ENCODE results near the gene PKD2L1. TPM values are rescaled to one million over a fixed set of nuclear protein-coding genes. Genes with fewer than 3 reads are reported as not detected.

PKD2L1 gene
- total and polyA plus RNA-seq, 9 of the 15 experiments (the other 6 are each of a cell fraction or from before 2014, with no cell fraction given) = not detected

- no TSS peak for BruUV-seq (replicated peaks)
- H3K4me3 ChIP-seq = no peak overlapping the region
- H3K36me3 ChIP-seq (ENCODE audit: control insufficient read depth, insufficient read depth, low read length) = no peaks in the 10 kb centered on the region
- WGBS (ENCODE audit: insufficient coverage, low coverage, missing lambda C conversion rate) = 2% methylated on average over 4 of the region's 4 CpGs
- intact Hi-C loops (cut with micrococcal nuclease) = no loop called here
- H3K27me3 ChIP-seq (ENCODE audit: control insufficient read depth in 2 of 2, insufficient read depth in 2 of 2, low read length in 2 of 2) = peaks cover 4 to 12% of the 10 kb centered on the region in 2 experiments; a peak in 4 of 5 replicates
- H3K9me1 ChIP-seq (ENCODE audit: control insufficient read depth, insufficient read depth, low read length) = no peaks in the 10 kb centered on the region
- H3K79me2 ChIP-seq (ENCODE audit: control insufficient read depth, insufficient read depth, low read length) = no peaks in the 10 kb centered on the region
- DNase-seq (ENCODE audit: extremely low read depth in 1 of 4, low spot score in 3 of 4) (no peak), ATAC-seq (no peak), FAIRE-seq (no peak)
- ChIA-PET POLR2A (interaction anchor here (0.6 kb wide), 1 partner anchor 215 kb away, joined by 3 read pairs; no protein-coding TSS in a partner anchor), CTCF (ENCODE audit: low intra/inter-chr PET ratio) (no interaction called here)
- no peak overlapping the region for H3K9ac ChIP-seq (ENCODE audit: insufficient read depth in 1 of 2, low read depth in 2 of 2, low read length in 2 of 2)
- in situ Hi-C loops (cut with MboI) = no loop called here
- H3K4me1 ChIP-seq (replicated peaks in 1 of 2; ENCODE audit: control insufficient read depth in 2 of 2, insufficient read depth in 2 of 2, low read length in 2 of 2) = no peaks in the 10 kb centered on the region; a peak in 1 of 5 replicates
- no peak overlapping the region for H2AFZ ChIP-seq (ENCODE audit: low read depth, low read length)
- H3K27ac ChIP-seq (ENCODE audit: extremely low read depth, low read depth, low read length) = no peak overlapping the region
- TF ChIP-seq GTF2A2 (tag; IDR thresholded peaks at IDR 0.05) (no peak), EHMT2 (IDR thresholded peaks at IDR 0.05) (no peak), SREBF1 (IDR thresholded peaks at IDR 0.05; ENCODE audit: borderline replicate concordance, low read depth, low read length) (no peak), NCOA4 (IDR thresholded peaks at IDR 0.05; ENCODE audit: partially characterized antibody) (no peak), XRCC4 (IDR thresholded peaks at IDR 0.05; ENCODE audit: extremely low read depth, insufficient read depth, insufficient read length) (no peak), ZFP36 (IDR thresholded peaks at IDR 0.05; ENCODE audit: low read depth, low read length, partially characterized antibody) (no peak), HEY1 (CRISPR knock-in tag; IDR thresholded peaks at IDR 0.05; ENCODE audit: borderline replicate concordance) (no peak)
- TF ChIP-seq, protein P1, sequence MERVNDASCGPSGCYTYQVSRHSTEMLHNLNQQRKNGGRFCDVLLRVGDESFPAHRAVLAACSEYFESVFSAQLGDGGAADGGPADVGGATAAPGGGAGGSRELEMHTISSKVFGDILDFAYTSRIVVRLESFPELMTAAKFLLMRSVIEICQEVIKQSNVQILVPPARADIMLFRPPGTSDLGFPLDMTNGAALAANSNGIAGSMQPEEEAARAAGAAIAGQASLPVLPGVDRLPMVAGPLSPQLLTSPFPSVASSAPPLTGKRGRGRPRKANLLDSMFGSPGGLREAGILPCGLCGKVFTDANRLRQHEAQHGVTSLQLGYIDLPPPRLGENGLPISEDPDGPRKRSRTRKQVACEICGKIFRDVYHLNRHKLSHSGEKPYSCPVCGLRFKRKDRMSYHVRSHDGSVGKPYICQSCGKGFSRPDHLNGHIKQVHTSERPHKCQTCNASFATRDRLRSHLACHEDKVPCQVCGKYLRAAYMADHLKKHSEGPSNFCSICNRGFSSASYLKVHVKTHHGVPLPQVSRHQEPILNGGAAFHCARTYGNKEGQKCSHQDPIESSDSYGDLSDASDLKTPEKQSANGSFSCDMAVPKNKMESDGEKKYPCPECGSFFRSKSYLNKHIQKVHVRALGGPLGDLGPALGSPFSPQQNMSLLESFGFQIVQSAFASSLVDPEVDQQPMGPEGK (CRISPR knock-in tag; IDR thresholded peaks at IDR 0.05; ENCODE audit: borderline replicate concordance) = no peak
- H3K9me3 ChIP-seq (replicated peaks; ENCODE audit: control insufficient read depth, insufficient read depth, low read depth, low read length) = no peaks in the 10 kb centered on the region
- no peaks in the 10 kb centered on the region for H4K20me1 ChIP-seq (replicated peaks; ENCODE audit: control insufficient read depth, insufficient read depth, low read length)
- H3K4me2 ChIP-seq (ENCODE audit: insufficient read depth, low read length) = no peak overlapping the region
These were observed 18.7 kb downstream of the PKD2L1 start for GRCh38 chr10:100311298-100311697.
